GM23338 (cell line): ENCODE measurements around the gene PRR12. TPM values are rescaled to one million over a fixed set of nuclear protein-coding genes. Genes with fewer than 3 reads are reported as not detected.

Source experiments
- ATAC-seq: fragments of 200-7000 bp; cut with Tn5 transposase; 3 replicates; pipeline ENCODE4 v1.9.1; 2020
- DNase-seq: peaks from one replicate; pipeline ENCODE4 v3.0.0-alpha.2; 2015; ENCODE audit warnings: low spot score
- H2AFZ ChIP-seq: fragments of 200-600 bp; sonication (generic); 2 replicates; pipeline ENCODE4 v1.8.0; 2016; ENCODE audit warnings: antibody characterized with exemption, mild to moderate bottlenecking, moderate library complexity
- H3F3A ChIP-seq: fragments of 200-600 bp; sonication (generic); replicated peaks from 2 replicates; pipeline ENCODE4 v1.8.0; 2017; ENCODE audit warnings: antibody characterized with exemption, mixed run types, low read depth
- H3K27ac ChIP-seq: fragments of 200-600 bp; sonication (generic); 2 replicates; pipeline ENCODE4 v1.6.1; 2016; ENCODE audit warnings: low read depth
- H3K27me3 ChIP-seq: fragments of 200-600 bp; sonication (generic); 2 replicates; pipeline ENCODE4 v1.8.0; 2016; ENCODE audit warnings: mild to moderate bottlenecking, mixed run types, moderate library complexity; ENCODE audit not compliant: insufficient read depth
- H3K36me3 ChIP-seq: fragments of 200-600 bp; sonication (generic); 2 replicates; pipeline ENCODE4 v1.8.0; 2016; ENCODE audit warnings: mild to moderate bottlenecking; ENCODE audit not compliant: insufficient read depth
- H3K4me1 ChIP-seq: fragments of 200-600 bp; sonication (generic); 2 replicates; pipeline ENCODE4 v1.8.0; 2016; ENCODE audit warnings: mild to moderate bottlenecking, moderate library complexity; ENCODE audit not compliant: insufficient read depth
- H3K4me2 ChIP-seq: fragments of 200-600 bp; sonication (generic); 2 replicates; pipeline ENCODE4 v1.7.1; 2017; ENCODE audit warnings: mixed run types
- H3K4me3 ChIP-seq: fragments of 200-600 bp; sonication (generic); 2 replicates; pipeline ENCODE4 v1.6.1; 2016; ENCODE audit warnings: mixed run types
- H3K79me2 ChIP-seq: fragments of 200-600 bp; sonication (generic); replicated peaks from 2 replicates; pipeline ENCODE4 v1.8.0; 2017; ENCODE audit warnings: mild to moderate bottlenecking; ENCODE audit not compliant: insufficient read depth
- H3K9me2 ChIP-seq: fragments of 200-600 bp; sonication (generic); 2 replicates; pipeline ENCODE4 v1.8.0; 2017; ENCODE audit not compliant: insufficient read depth
- H4K20me1 ChIP-seq: fragments of 200-600 bp; sonication (generic); replicated peaks from 2 replicates; pipeline ENCODE4 v1.8.0; 2017; ENCODE audit warnings: mild to moderate bottlenecking; ENCODE audit not compliant: insufficient read depth
- H3K27ac Mint-ChIP-seq: 2 replicates; pipeline ENCODE4 v1.8.0; 2020; ENCODE audit warnings: inconsistent platforms, mild to moderate bottlenecking, moderate library complexity, mixed read lengths
- H3K27me3 Mint-ChIP-seq: 3 replicates; pipeline ENCODE4 v1.8.0; 2022; ENCODE audit warnings: low read depth, mild to moderate bottlenecking, moderate library complexity, mixed read lengths, inconsistent platforms; ENCODE audit not compliant: insufficient read depth, poor library complexity
- H3K36me3 Mint-ChIP-seq: 3 replicates; pipeline ENCODE4 v1.8.0; 2021; ENCODE audit warnings: low read depth, mild to moderate bottlenecking, inconsistent platforms, moderate library complexity, mixed read lengths
- H3K4me1 Mint-ChIP-seq: 3 replicates; pipeline ENCODE4 v1.8.0; 2020; ENCODE audit warnings: mild to moderate bottlenecking, inconsistent platforms, mixed read lengths
- H3K4me3 Mint-ChIP-seq: 3 replicates; pipeline ENCODE4 v1.8.0; 2021; ENCODE audit warnings: moderate library complexity, mild to moderate bottlenecking, inconsistent platforms, mixed read lengths
- H3K9me3 Mint-ChIP-seq: 3 replicates; pipeline ENCODE4 v1.8.0; 2020; ENCODE audit warnings: moderate library complexity, mild to moderate bottlenecking, inconsistent platforms, mixed read lengths
- CREB1 ChIP-seq: fragments of 250-450 bp; sonication (Bioruptor Pico); IDR thresholded peaks from 2 replicates; pipeline ENCODE4 v1.5.0; 2020; ENCODE audit warnings: low read depth, mild to moderate bottlenecking, moderate library complexity
- CTCF ChIP-seq, 2 experiments: fragments of 200-600 bp in 1 of 2; sonication (generic) in 1 of 2; conservative IDR thresholded peaks; 2 replicates each; pipeline versions ENCODE4 v1.5.1 to v1.6.1; 2016 to 2017; ENCODE audit warnings: antibody characterized with exemption in 2 of 2, low read depth in 2 of 2, mild to moderate bottlenecking in 2 of 2, moderate library complexity in 1 of 2
- EZH2 ChIP-seq: fragments of 200-600 bp; sonication (generic); IDR thresholded peaks from one replicate; pipeline ENCODE4 v1.8.0; 2017; ENCODE audit warnings: antibody characterized with exemption, mild to moderate bottlenecking, low read depth; ENCODE audit not compliant: unreplicated experiment
- EZH2phosphoT487 ChIP-seq: fragments of 200-600 bp; sonication (generic); IDR thresholded peaks from one replicate; pipeline ENCODE4 v1.8.1; 2018; ENCODE audit warnings: antibody characterized with exemption; ENCODE audit not compliant: unreplicated experiment
- JUNB ChIP-seq: IDR thresholded peaks from one replicate; pipeline ENCODE4 v1.6.1; 2016; ENCODE audit warnings: antibody characterized with exemption; ENCODE audit not compliant: unreplicated experiment
- NANOG ChIP-seq: IDR thresholded peaks from 2 replicates; pipeline ENCODE4 v1.6.1; 2016; ENCODE audit warnings: antibody characterized with exemption, borderline replicate concordance
- POLR2AphosphoS5 ChIP-seq: IDR thresholded peaks from 2 replicates; pipeline ENCODE4 v1.6.1; 2016; ENCODE audit warnings: antibody characterized with exemption, low read depth
- REST ChIP-seq: IDR thresholded peaks from one replicate; pipeline ENCODE4 v1.6.1; 2018; ENCODE audit warnings: antibody characterized with exemption; ENCODE audit not compliant: unreplicated experiment
- STAT1 ChIP-seq: IDR thresholded peaks from one replicate; pipeline ENCODE4 v1.6.1; 2016; ENCODE audit warnings: antibody characterized with exemption; ENCODE audit not compliant: unreplicated experiment
- ZNF114 ChIP-seq: fragments of 250-450 bp; sonication (Bioruptor Pico); IDR thresholded peaks from 2 replicates; pipeline ENCODE4 v1.5.0; 2020; ENCODE audit warnings: mild to moderate bottlenecking, moderate library complexity
- ZNF331 ChIP-seq: fragments of 250-450 bp; sonication (Bioruptor Pico); IDR thresholded peaks from 2 replicates; pipeline ENCODE4 v1.5.0; 2020; ENCODE audit warnings: low read depth, mild to moderate bottlenecking, moderate library complexity
- ZNF462 ChIP-seq: fragments of 250-450 bp; sonication (Bioruptor Pico); IDR thresholded peaks from 2 replicates; pipeline ENCODE4 v1.5.0; 2020; ENCODE audit warnings: mild to moderate bottlenecking, moderate library complexity
- polyA plus RNA-seq: library from polyadenylated mRNA; unstranded; fragments of >200 nt; fragmentation: Nextera tagmentation; extraction: Ambion mirVana; gene quantifications from 2 replicates; pipeline ENCODE4 v1.2.1, GENCODE V29; 2016
- total RNA-seq: library from RNA; depleted of rRNA; stranded (reverse); fragments of >200 nt; shearing (Covaris generic); gene quantifications from 2 replicates; pipeline ENCODE4 v1.2.3, GENCODE V29; 2014
- TF ChIP-seq, protein P1 (sequence below): IDR thresholded peaks from 2 replicates; pipeline ENCODE4 v1.6.1; 2016; ENCODE audit warnings: antibody characterized with exemption

The PRR12 gene
- total and polyA plus RNA-seq, 2 experiments from 2014 or later: 8.6 to 41.6 TPM

GRCh38 chr19:49567861-49568441 is 23.0 kb upstream of the PRR12 start:
- Histone ChIP-seq H3K27me3 (no peaks in the 10 kb centered on the region), H3K27ac (peak overlapping the region; percentile 39; the same call in 1 of the 2 replicates), H2AFZ (no peak overlapping the region), H4K20me1 (peaks cover 17% of the 10 kb centered on the region), H3K9me2 (no peaks in the 10 kb centered on the region), H3K4me3 (no peak overlapping the region), H3K79me2 (peaks cover 60% of the 10 kb centered on the region), H3K36me3 (no peaks in the 10 kb centered on the region), H3F3A (peaks cover 17% of the 10 kb centered on the region; the same call in 1 of the 2 replicates), H3K4me1 (peaks cover 13% of the 10 kb centered on the region), H3K4me2 (no peak overlapping the region)
- no peak for ATAC-seq
- Mint-ChIP-seq H3K27ac (no peak overlapping the region), H3K4me3 (no peak overlapping the region; the same call in 2 of the 3 replicates), H3K27me3 (no peaks in the 10 kb centered on the region), H3K4me1 (peaks cover 13% of the 10 kb centered on the region; the same call in 2 of the 3 replicates), H3K36me3 (no peaks in the 10 kb centered on the region; the same call in 2 of the 3 replicates), H3K9me3 (no peaks in the 10 kb centered on the region)
- TF ChIP-seq REST (no peak), ZNF331 (CRISPR knock-in tag) (no peak), ZNF114 (no peak), CREB1 (CRISPR knock-in tag) (no peak), CTCF (conservative IDR thresholded peaks at IDR 0.05; ENCODE audit: low read depth in 2 of 2) (no peak), STAT1 (no peak), EZH2phosphoT487 (no peak), EZH2 (no peak), ZNF462 (CRISPR knock-in tag) (no peak), JUNB (no peak), POLR2AphosphoS5 (no peak), NANOG (no peak)
- TF ChIP-seq, protein P1, sequence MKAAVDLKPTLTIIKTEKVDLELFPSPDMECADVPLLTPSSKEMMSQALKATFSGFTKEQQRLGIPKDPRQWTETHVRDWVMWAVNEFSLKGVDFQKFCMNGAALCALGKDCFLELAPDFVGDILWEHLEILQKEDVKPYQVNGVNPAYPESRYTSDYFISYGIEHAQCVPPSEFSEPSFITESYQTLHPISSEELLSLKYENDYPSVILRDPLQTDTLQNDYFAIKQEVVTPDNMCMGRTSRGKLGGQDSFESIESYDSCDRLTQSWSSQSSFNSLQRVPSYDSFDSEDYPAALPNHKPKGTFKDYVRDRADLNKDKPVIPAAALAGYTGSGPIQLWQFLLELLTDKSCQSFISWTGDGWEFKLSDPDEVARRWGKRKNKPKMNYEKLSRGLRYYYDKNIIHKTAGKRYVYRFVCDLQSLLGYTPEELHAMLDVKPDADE: no peak
- no peak for DNase-seq
